Inflammatory macrophage treated with lipopolysaccharide for 1 hour (primary cell): Measurements from ENCODE around the gene INTS11.

Experiments
- DNase-seq, 2 donors: peaks; one replicate each; pipeline ENCODE4 v3.0.0-alpha.2; 2020 to 2022

Gene INTS11

GRCh38 chr1:1311107-1312104 lies 13.1 kb downstream of the INTS11 start:
- DNase-seq: no peak

GRCh38 chr1:1310476-1311053 lies 13.9 kb downstream of the INTS11 start:
- no peak for DNase-seq

- DNase-seq: no peak
Observed at GRCh38 chr1:1310109-1310385, 14.4 kb downstream of the INTS11 start.

- DNase-seq: no peak
Observed at GRCh38 chr1:1309251-1310108, 15.0 kb downstream of the INTS11 start.

GRCh38 chr1:1308756-1309250 lies 15.7 kb downstream of the INTS11 start:
- DNase-seq: no peak

GRCh38 chr1:1307923-1308755 lies 16.3 kb downstream of the INTS11 start, which contains the start of the genes ACAP3 and PUSL1:
Gene ACAP3 (minus strand): TSS chr1:1307930. CDS start chr1:1307815, 115 bp downstream.
Gene PUSL1 (plus strand): TSS chr1:1308597. CDS start chr1:1308644, 47 bp downstream.
- DNase-seq: peak; percentile 85 to 89

GRCh38 chr1:1307261-1307922 lies 17.1 kb downstream of the INTS11 start:
- peak in 1 of 2 donors; percentile 8 for DNase-seq

GRCh38 chr1:1306661-1307260 lies 17.7 kb downstream of the INTS11 start:
- no peak for DNase-seq

GRCh38 chr1:1306070-1306660 lies 18.3 kb downstream of the INTS11 start:
- no peak for DNase-seq

GRCh38 chr1:1305300-1306069 lies 19.0 kb downstream of the INTS11 start:
- peak; percentile 16 to 43 for DNase-seq

- DNase-seq: peak in 1 of 2 donors; percentile 26
Observed at GRCh38 chr1:1304331-1305299, 19.8 kb downstream of the INTS11 start.

GRCh38 chr1:1303736-1304135 lies 20.7 kb downstream of the INTS11 start:
- no peak for DNase-seq

- DNase-seq: no peak
Observed at GRCh38 chr1:1302951-1303509, 21.4 kb downstream of the INTS11 start.

GRCh38 chr1:1302006-1302430 lies 22.4 kb downstream of the INTS11 start:
- DNase-seq: no peak

- DNase-seq: no peak
Observed at GRCh38 chr1:1300352-1300739, 24.1 kb downstream of the INTS11 start.

- DNase-seq: no peak
Observed at GRCh38 chr1:1299686-1300351, 24.6 kb downstream of the INTS11 start.

- no peak for DNase-seq
Observed at GRCh38 chr1:1298861-1299685, 25.4 kb downstream of the INTS11 start.
